GM18907 (cell line): ENCODE results near the gene IVL.

Source experiments
- ATAC-seq: cut with Tn5 transposase; IDR thresholded peaks from one replicate; pipeline ENCODE4 v1.9.1; 2021; ENCODE audit warnings: mild to moderate bottlenecking, moderate library complexity; ENCODE audit not compliant: unreplicated experiment

IVL gene, protein sequence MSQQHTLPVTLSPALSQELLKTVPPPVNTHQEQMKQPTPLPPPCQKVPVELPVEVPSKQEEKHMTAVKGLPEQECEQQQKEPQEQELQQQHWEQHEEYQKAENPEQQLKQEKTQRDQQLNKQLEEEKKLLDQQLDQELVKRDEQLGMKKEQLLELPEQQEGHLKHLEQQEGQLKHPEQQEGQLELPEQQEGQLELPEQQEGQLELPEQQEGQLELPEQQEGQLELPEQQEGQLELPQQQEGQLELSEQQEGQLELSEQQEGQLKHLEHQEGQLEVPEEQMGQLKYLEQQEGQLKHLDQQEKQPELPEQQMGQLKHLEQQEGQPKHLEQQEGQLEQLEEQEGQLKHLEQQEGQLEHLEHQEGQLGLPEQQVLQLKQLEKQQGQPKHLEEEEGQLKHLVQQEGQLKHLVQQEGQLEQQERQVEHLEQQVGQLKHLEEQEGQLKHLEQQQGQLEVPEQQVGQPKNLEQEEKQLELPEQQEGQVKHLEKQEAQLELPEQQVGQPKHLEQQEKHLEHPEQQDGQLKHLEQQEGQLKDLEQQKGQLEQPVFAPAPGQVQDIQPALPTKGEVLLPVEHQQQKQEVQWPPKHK

DNA sequence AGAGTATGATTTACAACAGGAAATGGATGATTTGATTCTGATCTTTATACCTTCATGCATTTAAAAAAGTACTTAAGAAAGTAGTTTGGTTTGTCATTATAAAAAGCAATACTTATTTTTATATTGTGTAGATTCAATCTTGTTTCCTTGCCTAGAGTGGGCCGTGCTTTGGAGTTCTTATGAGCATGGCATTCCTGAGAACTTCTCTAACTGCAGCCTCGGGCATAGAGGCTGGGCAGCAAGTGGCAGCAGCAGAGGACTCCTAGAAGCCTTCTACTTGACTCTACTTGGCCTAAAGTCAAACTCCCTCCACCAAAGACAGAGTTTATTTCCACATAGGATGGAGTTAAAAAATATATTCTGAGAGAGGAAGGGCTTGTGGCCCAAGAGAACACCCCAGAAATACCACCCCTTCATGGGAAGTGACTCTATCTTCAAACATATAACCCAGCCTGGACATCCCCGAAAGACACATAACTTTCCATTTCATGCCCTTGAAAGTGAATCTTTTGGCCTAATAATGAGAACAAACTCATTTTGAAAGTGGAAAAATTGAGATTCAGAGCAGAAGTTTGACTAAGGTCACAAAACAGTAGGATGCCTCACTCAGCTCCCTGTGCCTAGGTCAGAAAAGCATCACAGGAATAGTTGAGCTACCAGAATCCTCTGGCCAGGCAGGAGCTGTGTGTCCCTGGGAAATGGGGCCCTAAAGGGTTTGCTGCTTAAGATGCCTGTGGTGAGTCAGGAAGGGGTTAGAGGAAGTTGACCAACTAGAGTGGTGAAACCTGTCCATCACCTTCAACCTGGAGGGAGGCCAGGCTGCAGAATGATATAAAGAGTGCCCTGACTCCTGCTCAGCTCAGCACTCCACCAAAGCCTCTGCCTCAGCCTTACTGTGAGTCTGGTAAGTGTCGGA, at the start of gene IVL:
Gene IVL (plus strand): TSS at position 861 of the 916 bp plus-strand sequence. CDS start 1,252 bp downstream, outside the sequence.
- ATAC-seq: no peak

DNA sequence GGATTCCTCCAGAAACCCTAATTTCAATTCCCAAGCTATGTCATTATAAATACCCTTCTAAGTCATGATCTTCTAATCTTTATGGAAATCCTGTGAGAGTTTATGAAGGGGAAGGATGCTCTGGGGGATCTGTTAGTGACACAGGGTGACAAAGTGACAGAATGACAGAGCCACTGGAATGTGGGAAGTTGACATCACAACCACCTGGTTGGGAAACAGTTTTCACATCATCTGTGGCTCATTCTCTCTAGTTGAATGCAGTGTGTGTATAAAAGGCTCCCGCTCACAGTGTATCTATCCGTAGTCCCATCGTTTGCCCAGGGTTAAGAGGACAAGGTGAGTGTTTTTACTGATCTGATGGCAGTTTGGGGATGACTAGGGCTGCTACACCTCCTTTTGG, 48.6 kb upstream of the IVL start, which contains the start of gene LCE7A:
Gene LCE7A (plus strand): TSS at position 301 of the 400 bp plus-strand sequence. CDS start 702 bp downstream, outside the sequence.
- no peak for ATAC-seq

DNA sequence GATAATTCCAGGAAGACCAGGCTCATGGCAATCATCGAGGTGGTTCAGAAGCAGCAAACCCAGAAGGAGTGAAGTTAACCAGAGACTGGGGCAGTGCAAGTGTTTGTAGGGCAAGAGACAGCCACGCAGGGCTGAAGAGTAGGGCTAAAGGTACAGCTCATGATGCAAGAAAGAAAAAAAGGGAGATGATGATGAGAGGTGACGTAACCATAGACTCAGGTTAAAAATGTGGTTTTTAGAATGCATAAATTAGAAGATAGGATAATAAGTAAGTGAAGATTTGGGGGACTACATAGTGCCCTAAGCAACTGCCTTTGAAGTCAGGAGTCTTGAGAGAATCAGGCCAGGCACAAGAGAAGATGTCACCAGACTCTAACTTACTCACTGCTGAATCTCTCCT, 48.2 kb upstream of the IVL start:
- no peak for ATAC-seq

DNA sequence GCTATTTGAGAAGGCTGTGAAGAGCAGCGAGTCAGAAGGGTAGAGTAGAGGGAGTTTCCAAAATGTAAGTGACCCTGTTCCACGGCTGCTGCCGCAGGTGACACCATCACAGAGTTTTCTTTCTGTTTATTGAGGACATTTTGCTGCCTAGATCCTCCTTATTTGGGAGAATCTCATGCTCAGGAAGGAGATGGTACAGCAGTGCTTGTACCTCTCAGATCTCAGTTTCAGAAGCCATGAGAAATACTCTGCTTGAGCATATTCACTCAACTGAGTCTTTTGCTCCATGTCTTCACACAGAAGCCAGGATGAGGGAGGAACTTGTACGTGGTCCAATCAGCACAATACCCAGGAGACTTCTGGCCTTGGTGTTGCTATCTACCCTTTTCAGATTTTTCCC, 47.0 kb upstream of the IVL start:
- no peak for ATAC-seq

DNA sequence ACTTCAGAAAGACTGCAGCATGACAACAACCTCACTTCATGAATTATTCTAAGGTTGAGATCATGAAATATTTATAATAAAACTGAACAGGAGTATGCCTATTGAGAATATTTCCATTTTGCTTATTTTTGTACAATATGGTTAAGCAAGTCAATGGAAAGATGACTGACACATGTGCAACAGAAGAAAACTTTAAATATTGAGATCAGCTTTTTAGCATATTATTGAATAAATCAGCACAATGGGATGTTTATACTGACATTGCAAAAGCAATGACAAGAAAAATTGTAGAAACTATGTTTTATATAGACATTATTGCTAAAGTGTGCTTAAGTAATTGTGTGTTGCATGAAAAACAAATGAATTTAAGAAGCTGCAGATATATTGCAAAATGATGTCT, 43.9 kb upstream of the IVL start:
- ATAC-seq: no peak

DNA sequence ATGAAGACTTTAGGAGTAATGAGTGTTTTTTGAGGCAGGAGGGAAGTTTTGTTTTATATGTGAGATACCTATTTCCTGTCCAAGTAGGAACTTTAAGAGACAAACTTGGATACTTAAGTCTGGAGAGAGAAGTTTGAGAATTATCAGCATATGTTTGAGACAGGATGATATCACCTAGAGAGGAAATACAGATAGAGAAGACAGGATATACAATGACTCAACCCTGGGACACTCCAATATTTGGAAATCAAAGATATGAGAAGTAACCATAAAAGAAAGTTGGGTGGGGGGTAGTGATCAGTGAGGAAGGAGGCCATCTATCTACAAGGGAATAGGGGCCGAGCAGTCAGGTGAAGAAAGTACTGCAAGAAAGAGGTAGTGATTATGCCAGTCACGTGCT, 42.0 kb upstream of the IVL start:
- no peak for ATAC-seq

DNA sequence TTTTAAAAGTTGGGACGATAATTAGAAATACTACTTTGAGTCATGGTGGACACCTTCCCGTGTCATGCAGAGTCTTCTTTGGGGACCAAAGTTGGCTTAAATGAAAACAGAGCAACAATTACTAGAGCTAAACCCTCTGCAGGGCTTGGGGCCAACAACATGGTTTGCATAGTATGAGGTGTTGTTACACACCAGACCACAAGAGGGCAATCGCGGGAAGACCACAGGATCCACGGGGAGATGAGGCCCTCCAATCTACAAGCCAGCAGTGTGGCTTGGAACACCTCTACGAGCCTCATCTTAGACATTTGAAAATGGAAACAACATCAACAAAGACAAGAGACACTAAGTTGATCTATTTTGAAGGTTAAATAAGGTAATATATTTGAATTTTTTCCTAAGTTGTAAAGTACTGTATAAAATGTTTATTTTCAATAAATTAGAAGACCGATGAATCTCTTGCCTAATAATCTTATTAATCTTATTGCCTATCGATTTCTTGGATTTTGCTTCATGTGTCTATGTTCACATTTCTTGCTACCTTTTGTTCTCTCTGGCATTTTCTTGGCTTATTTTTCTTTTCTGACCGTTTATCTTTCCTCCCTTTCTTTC, 38.4 kb upstream of the IVL start:
- ATAC-seq: peak; percentile 74

DNA sequence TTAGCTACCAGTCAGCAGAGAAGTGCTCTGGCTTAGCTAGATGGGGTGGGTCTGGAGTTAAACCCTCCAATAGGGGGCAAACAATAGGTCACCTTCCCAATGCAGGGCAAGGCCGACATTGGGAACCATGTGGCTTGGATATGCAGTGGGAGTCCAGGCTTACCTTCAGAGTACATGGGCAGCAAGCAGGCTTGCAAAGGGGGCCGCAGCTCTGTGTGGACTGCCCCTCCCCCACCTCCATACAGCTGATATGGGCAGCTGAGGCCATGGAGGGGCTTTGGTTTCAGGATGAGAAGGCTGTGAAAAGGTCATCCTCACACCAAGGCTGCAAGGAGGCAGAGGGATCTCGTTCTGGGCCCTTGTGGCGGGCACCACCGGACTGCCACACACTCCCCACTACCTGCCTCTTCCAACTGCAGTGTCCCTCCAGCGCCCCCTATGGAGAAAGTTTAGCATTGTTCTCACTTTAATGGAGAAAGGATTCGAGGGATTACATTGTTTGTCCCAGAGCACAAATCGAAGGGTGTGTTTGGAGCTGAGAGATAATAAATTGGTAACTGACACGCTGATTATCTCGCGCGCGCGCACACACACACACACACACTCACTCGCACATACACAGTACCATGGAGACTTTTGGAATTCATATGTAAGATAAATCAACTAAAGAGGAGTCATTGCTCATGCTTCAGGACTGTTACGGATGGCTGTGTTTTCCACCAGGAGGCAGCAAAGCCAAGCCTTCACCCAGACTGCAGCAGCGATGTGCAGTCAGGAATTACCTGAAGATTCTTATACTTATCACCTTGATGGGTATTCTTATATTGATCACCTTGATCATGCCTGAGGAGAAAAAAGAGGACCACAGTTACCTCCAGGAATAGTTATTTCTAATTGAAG, 37.3 kb upstream of the IVL start:
- ATAC-seq: no peak

DNA sequence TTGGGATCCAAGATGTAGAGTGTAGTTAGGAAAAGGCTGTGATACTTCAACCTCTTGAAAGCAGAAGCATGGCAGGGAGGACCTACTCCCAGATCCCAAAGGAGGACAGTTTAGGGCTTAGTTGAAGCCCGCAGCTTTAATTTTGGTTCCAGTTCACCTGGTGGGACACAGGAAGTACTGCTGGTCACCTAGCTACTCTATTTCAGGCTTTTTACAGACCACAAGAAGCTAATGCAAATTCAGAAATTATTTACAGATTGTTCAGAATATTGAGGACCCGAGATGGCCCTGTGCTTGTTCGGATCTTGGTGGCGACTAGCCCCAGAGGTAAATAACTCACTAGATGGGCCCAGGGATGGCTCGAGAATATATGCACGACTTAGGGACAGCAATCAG, 36.6 kb upstream of the IVL start:
- no peak for ATAC-seq

DNA sequence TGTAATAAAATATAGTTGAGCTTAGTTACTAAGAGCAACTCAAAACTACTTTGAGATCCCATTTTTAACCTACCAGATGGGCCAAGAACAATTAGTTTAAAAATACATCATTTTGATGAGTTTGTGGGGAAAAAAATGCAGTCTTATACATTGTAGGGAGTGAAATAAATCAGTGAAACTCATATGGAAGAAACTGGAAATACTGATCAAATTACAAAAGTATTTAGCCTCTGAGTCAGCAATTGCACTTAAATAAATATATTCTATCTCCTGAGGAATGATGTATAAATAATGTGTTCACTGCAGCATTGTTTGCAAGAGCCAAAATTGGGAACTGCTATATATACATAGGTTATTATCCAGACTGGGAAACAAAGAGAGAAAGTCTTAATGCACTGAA, 34.9 kb upstream of the IVL start:
- no peak for ATAC-seq

DNA sequence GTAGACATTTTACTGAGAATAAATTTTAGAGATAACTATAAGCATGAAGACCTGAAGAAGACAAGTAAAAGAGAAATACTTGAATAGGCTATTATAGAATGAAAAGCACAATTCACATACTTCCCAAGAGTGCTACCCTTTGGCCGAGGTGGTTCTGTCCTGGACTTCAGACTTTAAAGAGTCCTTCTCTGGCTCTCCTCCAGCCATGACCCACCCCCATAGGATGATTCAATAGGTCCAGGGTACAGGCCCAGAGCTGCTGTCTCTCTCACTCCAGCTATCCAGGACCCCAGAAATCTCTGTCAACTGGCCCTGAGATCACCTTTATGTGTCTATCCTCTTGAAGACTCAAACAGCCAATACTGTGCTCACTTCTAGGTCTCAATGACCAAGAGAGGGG, 31.5 kb upstream of the IVL start:
- ATAC-seq: no peak

DNA sequence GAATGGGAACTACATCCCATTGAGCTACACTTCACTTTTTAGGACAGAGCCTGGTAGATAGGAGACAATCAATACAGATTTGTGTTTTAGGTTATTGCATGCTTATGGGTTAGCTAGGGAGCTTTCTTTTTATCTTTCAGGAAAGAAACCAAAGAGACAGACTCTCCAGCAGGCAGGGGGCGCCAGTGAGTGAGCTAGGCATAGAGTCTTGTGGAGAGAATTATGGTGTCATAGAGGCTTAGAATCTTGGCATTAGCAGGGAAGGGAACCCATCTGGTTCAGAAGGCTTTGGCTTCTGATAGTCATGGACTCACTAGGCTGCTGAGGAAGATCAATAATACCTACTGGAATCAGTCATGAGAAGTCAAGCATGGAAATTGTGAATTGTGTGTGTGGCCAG, 30.3 kb upstream of the IVL start, which contains the start of gene SMCP:
Gene SMCP (plus strand): TSS at position 281 of the 400 bp plus-strand sequence. CDS start 6,101 bp downstream, outside the sequence.
- no peak for ATAC-seq

DNA sequence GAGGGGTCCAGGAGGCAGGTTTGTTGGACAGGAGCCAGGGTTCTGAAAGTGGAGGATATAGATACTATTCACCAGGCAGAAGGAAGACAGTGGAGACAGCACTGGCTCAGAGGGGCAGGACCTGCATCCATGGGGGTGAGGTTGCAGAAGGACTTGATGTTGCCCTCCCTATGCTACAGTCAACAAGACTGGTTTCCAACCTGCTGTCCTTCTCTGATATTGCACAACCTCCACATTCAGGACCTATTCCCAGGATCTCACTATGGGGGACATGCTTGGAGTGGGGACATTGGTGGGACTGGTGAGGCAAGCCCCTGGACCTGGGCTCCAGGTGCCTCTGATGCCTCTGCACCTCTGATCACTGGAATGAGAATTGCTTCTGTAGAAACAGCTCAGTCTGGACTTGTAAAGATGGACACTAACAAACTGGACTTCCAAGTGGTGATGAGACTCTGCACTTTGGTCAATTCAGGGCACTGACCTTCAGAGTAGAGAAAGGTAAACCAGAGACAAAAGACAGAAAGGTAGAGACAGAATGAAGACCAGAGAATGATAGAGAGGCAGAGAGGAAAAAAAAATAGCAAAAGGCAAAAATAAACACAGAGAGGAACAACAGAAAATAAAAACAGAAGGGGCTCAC, 28.7 kb upstream of the IVL start:
- ATAC-seq: no peak

DNA sequence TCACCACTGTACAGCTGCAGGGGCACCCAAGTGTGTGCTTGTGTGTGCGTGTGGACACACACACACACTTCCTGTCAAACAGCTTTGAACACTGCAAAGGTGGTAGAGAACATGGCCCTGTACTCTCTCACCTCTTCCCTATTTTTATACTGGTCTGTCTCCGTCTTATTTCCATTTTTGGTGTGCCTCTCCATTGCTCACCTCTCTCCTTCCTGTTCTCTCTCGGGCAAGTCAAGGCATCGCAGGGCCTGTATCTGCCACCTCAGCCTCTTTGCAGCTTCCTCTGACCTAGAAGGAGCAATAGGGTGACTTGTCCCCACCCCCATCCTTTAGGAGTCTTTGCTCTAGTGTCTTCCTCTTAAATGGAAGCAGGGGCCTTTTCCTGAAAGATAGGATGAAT, 28.0 kb upstream of the IVL start:
- ATAC-seq: no peak

DNA sequence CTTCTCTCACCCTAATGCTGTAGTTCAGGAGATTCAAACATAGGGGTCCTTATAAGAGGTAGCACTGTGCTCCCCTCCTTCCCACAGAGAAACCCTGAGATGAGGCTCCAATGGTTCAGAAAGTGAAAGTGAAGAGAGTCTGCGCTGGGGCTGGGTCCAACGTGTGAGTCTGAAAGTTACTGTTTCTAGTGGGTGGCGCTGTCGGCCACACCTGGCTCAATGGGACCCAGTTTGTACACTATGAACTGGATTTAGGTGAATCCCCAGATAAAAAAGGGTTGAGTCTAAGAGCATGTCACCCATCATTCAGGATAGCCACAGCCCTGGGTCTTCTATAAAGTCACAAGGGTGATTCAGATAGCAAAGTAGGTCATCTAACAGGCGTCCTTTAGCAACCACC, 27.4 kb upstream of the IVL start:
- no peak for ATAC-seq

DNA sequence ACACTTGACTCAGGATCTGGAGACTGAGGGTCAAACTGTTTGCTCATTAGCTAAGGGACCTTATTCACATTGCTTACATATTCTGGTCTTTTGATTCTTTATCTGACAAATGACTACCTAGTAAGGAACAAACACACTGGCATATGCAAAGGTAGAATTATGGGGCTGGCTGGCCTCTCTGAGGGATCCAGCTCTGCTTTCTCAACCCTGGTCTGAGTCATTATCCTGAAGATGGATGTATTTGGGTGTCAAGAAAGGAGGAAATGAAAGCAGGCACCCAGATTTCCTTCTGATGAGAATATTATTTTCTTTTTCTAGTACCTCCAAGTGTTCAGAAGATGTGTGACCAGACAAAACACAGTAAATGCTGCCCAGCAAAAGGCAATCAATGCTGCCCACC, 24.3 kb upstream of the IVL start:
- ATAC-seq: no peak

DNA sequence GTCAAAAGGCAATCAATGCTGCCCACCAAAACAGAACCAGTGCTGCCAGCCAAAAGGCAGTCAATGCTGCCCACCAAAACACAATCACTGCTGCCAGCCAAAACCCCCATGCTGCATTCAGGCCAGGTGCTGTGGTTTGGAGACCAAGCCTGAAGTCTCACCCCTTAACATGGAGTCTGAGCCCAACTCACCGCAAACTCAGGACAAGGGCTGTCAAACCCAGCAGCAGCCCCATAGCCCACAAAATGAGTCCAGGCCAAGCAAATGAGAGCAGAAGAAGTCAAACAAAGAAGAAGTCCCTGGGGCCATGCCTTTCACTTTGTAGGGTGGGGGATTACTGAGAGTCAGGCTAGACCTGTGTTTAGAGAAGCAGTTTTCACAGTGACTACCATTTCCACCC, 23.8 kb upstream of the IVL start:
- ATAC-seq: no peak

DNA sequence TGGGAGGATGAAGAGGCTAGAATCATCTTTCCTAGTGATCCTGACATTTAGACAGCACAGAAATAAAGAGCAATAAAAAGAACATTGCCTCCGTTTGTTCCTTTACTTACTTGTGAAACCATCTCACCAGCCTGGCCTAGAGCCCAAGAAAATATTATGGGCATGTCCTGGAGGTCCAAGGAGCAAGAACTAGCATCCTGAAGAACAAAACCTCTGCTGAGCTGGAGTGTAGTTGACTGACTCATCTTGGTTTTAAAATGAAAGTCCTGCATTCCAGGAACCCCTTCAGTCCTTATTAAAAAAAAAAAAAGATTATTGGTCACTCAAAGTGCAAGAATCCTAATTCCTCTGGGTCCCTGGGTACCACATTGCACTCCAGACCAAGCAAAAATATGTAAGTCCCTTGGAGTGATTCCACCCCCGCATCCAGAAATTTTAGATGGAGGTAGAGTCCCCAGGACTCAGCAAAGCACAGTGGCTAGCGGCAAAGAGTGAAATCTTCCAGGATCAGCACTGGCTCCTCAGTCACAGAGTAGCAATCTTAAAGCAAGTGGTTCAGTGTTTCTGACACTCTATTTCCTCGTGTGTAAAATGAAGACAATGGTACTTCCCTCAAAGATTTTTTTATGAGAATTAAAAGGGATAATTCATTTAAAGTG, 23.3 kb upstream of the IVL start:
- no peak for ATAC-seq

DNA sequence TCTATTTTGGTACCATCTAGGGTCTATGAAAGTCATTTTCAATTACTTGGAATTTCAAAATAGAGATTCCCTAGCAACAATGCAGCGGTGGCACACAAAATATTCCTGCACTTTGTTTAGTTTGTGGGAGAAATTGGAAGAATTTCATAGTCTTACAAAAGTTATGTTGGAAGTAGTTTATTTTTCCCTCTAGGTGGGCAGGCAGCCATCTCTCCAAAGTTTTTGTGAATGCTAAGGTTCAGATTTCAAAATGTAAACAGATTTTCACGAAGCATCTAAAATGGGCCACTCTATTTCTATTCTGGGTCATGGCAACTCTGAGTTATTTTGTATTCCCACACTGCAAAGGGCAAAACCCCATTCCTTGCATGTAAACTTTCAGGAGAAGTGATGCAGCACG, 22.3 kb upstream of the IVL start:
- ATAC-seq: no peak
